GM21360 (cell line): ENCODE data around the gene HHAT.

Experiments used
- ATAC-seq: cut with Tn5 transposase; IDR thresholded peaks from one replicate; pipeline ENCODE4 v1.9.1; 2021; ENCODE audit warnings: mild to moderate bottlenecking, moderate library complexity; ENCODE audit not compliant: unreplicated experiment

Gene HHAT

DNA sequence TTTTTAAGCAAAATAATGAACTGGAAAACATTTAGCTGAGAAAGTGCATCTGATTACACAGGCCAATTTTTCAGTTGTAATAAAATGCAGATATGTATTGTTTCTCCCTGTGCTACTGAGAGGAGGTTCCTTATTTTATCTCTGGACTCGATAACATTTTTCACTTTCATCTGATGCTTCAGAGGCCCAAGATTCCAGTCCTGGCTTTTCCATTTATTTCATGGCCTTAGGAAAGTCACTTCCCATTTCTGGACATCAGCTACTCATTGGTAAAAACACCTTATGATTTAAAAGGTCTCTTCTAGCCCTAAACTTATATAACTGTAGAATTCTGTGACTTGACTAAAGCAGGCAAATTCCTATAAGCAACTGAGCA, 203.5 kb downstream of the HHAT start:
- ATAC-seq, result no peak

DNA sequence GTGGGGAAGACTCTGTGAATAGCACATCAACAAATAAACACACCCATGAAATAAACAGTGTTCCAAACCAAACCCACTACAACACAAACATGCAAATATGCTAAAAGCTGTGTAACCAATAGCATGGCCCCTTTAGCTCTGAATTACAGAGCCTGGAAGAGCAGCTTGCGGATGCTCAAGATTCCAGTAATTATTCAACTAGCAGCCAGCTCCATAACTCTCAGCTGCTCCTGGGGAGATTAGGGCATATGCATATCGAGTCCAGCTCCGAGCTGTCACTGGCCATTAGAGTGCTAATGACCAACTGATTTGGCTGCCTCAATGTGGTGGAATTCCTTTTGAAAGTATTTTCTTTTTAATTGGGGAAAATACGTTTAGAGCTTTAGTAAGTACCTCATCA, 207.1 kb downstream of the HHAT start:
- ATAC-seq, result no peak

DNA sequence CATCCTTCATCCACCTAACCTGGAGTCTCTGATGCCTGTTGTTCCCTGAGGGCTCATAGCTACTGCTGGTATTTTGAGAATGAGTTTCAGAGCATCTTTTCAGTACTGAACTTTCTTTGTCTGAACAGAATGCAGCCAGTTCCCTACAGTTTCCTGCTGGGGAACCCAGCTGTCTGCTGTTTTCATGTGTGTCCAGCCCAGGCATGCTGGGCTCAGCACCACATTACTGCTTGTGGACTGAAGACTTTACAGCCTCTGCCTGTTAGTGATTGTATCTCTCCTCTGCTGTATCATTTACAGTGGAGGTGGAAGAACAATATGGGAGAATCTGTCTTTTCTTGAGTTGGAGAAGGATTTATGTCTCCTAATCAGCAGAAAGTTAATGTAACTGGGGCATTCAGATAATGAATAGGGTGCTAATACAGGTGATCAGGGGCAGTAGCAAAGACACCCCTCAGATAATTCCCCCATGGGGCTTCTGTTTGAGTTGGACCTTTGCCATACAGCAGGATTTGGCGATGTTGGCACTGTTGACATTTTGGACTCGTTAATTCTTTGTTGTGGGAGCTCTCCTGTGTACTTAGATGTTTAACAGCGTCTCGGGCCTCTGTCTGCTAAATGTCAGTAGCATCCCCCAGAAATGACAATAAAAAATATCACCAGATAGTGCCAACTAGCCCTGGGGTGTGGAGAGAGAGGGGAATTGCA, 207.7 kb downstream of the HHAT start:
- ATAC-seq, result no peak

DNA sequence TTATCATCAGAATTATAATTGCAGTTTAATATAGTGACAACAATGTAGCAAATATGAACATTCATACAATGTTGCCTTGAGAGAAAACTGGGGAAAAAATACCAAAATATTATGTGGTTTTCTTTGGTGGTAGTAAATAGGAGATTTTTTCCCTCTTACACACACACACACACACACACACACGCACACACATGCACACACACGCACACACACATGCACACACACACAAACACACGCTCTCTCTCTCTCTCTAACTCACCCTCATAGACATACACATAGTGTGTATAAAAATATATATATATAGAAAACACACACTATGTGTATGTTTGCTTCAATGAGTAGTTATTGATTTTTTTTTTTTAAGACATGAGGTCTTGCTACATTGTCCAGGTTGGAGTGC, 211.6 kb downstream of the HHAT start:
- ATAC-seq, result no peak

DNA sequence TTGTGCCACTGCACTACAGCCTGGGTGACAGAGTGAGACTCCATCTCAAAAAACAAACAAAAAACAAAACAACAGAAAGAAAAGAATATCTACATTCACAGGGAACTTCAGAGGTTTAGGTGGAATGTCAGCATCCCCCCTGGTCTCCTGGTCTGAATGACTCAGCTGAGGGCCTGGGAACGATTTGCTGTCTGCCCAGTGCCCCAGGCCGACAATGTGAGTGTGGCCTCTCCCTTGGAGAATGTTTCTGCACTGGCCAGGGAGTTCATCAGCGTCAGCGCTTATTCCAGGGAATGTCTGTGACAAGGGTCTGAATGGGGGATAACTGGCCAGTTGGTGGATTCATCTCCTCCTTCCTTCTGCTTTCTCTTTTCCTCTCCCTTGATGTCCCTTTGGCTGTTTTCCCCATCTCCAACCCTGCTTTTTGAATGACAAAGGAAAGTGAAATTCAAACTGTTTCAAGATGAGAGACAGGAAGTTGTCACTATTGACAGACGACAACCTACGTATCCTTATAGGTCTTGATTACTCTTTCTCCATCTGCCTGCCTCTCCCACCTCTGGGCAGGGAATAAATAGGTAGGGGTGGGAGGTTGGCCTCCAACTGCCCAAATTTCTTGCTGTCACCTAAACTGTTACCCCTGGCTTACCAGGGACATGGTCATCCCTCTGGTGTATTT, 213.1 kb downstream of the HHAT start:
- ATAC-seq, result no peak

DNA sequence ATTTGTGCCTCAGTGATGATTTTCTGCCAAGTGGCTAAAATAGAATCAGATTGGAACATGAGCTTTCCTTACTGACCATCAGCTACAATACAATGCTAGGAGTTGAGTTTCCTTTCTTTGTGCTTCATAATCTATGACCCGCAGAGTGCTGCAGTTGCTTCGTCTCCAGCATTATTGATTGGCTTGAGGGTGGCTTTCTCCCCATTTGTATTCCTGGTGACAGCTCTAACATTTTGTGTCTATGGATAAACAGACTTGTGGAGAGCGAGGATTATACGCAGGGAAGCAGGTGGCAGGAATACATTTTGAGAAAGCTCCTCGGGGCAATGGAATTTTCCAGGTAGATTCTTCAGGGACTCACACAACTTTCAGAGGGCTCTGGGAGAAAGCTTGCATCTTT, 223.2 kb downstream of the HHAT start:
- ATAC-seq, result no peak

DNA sequence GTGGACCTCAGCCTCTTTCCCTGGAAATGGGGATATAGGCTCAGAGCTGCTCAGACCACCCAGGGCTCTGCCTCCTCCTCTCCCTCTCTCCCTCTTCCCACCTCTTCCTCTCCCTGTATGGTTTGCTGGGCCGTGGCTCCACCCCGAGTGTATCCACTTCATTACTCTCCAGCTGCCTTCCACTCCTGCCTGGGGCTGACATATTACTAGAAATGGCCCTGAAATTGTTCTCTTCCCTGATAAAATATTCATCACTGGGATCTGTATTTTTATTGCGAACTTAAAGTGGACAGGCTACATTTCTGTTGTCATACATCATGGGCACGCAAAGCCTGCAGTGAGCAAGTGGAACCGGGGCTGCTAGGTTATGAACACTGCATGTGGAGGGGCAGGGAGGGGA, 225.0 kb downstream of the HHAT start:
- no peak for ATAC-seq

DNA sequence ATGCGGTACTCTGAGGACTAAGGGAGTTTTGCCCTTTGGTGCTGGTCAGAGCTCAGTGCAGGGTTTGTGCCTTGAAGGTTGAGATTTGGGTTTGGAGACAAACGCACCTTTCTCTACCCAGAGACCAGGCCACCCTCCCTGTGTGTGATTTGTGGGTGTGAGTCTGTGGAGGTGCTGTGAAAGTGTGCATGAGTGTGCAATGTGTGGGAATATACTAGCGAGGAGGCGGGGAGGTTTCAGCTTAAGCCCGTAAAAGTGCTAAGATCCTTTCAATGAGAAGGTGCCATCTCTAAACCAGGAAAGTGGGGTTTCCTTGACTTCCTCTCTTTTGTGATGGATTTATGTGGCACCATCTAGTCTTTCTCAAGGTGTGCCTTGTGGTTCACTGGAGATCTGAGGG, 225.7 kb downstream of the HHAT start:
- ATAC-seq, result no peak

DNA sequence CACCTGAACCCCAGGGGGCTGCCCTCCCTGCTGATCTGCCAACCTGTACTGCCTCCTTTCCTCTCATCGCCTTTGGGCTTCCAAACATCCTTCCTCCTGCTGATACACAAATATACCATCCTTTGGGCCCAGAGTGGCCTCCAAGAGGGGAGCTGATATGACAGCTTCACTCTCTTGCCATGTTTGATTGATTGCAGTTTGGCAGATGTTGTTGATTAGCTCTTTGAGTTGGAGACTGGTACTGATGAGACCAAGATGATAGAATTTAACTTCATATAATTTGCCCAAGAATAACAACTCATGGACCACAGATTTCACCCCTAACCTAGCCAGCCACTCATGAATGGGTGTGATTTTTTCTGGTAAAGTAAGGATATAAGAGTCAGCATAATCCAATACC, 227.8 kb downstream of the HHAT start:
- no peak for ATAC-seq

DNA sequence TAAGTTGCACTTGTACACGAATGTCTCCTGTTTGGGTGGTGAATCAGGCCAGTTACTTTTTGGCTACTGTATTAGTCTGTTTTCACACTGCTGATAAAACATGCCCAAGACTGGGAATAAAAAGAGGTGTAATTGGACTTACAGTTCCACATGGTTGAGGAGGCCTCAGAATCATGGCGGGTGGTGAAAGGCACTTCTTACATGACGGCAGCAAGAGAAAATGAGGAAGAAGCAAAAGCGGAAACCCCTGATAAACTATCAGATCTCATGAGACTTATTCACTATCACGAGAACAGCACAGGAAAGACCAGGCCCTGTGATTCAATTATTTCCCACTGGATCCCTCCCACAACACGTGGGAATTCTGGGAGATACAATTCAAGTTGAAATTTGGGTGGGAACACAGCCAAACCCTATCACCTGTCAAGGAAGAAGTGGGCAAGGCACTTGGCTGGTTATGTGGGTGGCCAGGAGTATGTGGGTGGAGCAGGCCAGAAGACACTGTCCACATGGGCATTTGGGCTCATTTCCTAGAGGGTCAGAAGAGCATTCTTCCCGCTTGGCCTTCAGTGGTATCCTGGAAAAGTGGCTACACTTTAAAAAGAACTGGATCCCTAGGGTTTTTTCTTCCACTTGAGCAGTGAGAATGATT, 228.8 kb downstream of the HHAT start:
- no peak for ATAC-seq

DNA sequence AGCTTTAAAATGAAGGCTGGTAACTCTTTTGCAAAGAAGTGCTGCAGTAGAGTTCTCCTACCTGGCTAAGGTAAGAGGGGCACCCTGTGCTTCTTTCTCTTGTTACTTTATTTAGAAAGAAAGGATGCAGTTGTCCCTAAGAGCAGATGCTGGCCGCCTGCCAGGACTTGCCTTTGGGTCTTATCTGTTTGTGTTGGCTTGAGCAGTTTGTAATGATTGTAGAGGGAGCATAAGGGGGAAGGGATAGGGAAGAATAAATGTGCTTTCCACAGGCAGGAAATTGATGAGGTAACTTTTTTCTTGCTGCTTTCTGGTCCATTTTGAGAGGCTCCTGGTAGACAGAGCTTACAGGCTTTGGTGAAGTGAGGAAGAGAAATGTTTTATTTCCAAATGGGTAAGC, 229.6 kb downstream of the HHAT start:
- no peak for ATAC-seq

DNA sequence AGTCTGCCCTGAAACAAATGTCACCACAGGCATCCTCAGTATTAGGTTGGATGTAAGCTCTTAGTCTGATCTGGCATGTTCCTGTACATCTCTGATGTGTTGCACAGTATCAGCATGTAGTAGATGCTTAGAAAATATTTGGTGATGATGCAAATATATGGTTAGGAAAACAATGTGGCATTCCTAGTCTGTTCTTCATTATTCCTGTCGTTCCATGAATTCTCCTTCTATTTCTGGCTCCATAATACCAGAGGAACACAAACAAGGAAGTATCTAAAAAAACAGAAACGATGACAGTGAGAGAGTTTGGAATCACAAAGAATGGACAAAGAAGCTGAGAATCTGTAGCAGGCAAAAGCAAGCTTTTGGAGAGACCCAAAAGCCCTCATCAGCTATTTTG, 236.6 kb downstream of the HHAT start:
- ATAC-seq, result no peak

DNA sequence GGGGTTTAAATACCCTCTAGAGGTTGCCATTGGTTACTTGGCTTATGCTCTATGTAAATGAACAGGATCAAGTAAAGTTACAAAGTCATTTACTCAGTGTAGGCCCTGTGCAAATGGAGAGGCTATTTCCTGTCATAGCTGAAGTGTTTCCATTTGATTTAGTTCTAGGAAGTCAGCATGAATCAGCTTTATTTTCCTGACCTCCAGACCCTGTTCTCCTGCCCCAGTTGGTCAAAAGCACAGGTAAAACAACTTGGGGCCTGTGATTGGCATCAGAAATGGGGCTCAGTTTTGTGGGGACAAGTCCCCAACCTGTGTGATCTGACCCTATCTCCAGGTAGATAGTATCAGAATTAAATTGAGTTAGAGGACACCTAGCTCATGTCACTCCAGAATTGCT, 239.9 kb downstream of the HHAT start:
- ATAC-seq, result no peak

DNA sequence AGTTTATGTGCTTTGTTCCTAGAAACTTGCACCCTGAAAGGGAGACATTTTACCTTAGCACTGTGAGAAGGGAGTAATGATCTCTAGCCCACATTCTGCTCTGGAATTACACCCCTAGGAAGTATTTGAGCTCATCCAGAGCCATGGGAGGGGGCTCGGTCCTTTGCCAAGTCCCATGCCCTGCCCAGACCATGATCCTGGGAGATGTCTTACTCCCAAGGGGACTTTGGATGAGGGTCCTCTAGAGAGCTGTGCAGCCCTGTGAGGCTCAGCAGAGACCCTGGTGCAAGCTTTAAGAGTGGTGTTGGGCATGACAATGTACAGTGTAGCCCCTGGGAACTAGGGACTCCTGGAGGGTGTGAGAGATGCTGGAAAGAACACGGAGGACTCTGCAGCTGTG, 241.4 kb downstream of the HHAT start:
- no peak for ATAC-seq

DNA sequence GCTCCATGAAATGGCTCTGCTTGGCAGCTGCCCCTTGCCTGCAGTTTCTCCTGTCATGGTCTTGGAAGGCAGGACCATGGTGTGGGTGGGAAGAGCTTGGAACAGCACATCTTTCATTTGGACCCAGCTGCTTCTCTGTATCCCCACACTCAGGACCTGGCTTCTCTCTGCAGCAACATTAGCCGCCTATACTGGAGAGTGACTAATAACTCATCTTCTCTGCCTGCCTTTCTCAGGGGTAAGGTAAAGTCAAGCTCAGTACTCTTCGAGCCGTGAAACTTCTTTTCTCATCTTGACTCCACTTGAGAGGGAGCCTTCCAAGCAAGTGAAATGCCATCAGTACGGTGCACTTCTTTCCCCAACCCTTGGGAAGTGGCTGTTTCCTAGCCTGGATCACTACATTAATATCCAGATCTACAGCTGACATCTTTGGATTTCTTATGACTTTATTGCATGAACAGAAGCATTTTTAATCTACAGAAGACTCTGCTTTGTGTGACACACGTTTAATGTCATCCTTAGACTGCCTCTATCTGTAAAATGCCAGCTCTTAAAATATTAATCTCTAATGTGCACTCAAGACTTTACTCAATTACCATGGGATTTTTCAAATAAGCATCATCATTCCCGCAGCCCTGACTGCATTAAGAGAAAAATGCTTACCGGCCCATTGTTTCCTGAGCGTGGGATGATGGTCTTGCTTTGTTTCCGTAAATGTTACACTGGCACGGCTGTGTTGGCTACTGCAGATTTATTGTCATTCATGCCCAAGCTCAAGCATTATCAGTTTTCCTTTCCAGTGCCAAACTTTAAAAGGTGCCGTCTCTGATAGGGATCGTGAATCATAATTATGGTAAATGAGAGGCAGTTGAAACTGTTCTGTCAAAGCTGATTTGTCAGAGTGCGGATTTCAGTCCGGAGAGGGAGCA, 242.9 kb downstream of the HHAT start:
- ATAC-seq, result no peak

DNA sequence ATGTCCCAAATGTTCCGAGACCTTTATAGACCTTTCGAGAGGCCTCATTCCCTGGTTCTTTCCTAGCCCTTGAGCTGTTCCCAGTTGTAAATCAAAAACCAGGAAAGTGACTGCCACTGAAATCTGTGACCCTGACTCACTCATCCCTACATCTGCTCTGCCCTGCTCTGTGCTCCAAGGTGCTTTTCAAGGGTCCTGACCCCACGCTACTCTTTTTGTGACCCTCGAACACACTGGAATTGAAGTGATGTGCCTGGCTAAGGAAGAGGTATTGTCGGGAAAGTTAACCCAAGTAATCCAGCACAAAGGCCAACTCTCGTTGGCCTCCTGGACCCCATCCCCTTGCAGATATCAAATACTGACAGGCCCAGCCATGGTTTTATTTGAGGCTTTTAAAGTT, 244.4 kb downstream of the HHAT start:
- no peak for ATAC-seq

DNA sequence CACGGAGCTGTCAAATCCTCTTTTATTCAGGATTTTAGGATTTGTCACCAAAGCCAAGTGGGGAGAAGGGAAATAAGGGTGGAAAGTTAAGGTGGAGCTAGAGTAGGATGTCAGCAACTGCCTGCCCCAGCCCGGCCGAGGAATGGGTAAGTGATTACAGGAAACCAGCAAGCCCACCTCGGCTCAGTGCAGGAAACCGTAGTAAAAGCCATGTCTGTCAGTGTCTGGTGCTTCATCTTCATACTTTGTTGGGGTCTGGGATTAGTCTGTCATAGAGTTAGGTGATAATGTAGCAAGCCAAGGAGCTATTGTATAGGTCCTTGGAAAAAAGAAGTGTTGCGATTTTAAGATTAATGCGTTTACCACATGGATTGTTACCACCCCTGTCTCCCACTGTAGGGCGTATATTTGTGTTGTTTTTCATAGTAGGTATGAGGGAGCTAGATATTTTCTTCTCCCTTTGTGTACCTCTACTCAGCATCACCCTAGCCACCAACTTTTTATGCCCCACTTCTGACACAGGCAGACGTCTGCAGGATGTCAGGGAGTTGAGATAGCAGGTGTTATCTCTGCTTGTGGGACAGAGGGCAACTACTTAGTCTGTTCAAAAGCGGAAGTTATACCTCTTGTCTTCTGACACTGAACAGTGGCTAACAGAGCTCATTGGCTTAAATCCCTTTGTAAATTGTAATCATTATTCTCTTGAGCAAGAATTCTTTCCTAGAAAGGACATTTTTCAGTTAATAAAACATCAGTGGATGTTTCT, 253.7 kb downstream of the HHAT start:
- ATAC-seq, result no peak

DNA sequence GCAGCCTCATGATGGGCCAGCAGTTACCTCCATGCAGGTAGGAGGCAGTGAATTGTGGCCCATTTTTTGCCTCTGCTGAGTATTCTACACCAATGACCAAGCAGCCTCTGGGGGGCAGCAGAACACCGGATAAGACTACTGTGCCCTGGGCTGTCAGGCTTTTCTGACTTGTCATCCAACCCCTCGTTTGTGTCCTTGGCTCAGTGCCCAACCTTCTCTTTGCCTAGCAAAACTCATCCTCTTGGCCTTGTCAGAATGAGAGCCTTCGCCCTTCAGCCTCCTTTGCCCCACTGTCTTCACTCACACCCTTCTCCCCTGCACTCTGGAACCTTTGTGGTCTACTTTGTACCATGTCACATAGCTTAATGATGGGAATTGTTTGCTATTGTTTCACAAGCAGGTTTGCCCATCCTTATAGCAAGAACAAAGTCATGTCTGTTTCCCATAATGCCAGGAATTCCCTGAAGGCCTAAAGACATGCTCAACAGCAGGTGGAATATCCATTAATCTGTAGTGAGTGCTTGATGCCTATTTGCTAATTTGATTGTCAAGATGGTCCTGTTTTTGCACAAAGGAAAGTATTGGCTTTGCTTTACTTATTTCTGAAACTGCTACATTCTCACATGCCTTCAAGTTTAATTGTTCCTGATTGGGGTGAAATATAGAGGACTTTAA, 255.9 kb downstream of the HHAT start:
- ATAC-seq, result peak; percentile 88

DNA sequence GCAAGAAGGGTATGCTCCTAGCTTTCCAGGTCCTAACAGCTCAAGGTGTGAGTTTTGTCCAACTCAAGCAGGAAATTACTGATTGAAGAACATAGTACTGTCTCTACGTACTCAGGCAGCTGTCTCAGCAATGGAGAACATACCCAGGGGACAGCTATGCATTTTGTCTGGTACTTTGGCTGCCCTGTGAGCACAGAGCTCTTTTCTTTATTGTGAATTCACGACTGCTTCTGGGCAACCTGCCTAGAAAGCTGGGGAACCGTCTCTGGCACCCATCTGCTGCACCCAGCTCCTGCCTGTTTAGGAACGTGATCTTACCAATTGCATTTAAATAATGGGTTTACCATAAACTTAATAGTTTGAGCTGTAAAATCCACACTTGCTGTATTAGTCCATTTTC, 258.1 kb downstream of the HHAT start:
- no peak for ATAC-seq

DNA sequence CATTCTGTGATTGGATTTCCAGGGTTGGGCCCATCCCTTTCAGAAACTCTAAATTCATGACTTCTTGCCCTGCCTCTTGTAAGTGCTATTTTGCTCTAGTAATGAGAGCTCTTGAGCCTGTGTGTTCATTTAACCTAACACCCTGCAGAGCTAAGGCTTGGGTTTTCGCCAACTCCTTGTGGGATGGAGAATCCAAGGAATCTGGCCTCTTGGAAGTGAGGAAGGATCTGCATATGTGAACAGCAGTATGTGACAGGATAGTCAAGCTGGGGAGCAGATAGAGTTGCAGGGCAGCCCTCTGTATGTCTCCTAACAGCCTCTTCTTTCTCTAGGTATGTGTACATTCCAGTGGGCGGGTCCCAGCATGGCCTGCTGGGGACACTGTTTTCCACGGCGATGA, 258.9 kb downstream of the HHAT start:
- ATAC-seq, result no peak
